ENCODE results near the gene TCF4.

- TF ChIP-seq CTCF (IDR thresholded peaks at IDR 0.05): no peak
- no peak for TF ChIP-seq POLR2A (IDR thresholded peaks at IDR 0.05)
Measured at GRCh38 chr18:55489034-55489986, 98.7 kb downstream of the TCF4 start.
